OCI-LY7 (cell line): ENCODE data around the gene TMEM31.

Source experiments
- EZH2phosphoT487 ChIP-seq: fragments of 200-600 bp; sonication (generic); IDR thresholded peaks from 2 replicates; pipeline ENCODE4 v1.6.1; 2018; ENCODE audit warnings: low read depth, borderline replicate concordance, mild to moderate bottlenecking, mixed run types, antibody characterized with exemption, low read length, moderate library complexity, mixed read lengths
- TF ChIP-seq, protein P1 (sequence below): fragments of 200-600 bp; sonication (generic); conservative IDR thresholded peaks from 2 replicates; pipeline ENCODE4 v1.5.1; 2014; ENCODE audit warnings: mild to moderate bottlenecking, antibody characterized with exemption, low read length, moderate library complexity, mixed read lengths

DNA sequence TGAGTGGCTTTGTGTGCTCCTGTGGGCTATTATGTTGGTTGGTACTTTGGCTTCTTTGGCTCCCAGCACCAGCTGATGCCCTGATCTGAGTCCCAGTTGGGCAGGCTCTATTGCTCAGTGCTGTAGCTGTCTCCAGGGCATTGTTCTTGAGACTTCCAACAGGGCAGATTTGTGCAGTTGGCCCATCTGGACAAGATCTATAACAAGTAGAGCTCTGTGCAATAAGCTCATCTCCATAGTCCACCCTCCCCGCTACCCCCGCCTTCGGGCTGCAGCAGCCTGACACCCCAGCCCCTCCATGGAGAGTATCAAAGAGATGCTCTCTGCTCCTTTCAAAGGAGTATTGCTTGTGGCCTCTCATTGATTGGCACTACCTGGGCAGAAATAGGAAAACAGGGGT is 5.8 kb upstream of the TMEM31 start:
- TF ChIP-seq, protein P1, sequence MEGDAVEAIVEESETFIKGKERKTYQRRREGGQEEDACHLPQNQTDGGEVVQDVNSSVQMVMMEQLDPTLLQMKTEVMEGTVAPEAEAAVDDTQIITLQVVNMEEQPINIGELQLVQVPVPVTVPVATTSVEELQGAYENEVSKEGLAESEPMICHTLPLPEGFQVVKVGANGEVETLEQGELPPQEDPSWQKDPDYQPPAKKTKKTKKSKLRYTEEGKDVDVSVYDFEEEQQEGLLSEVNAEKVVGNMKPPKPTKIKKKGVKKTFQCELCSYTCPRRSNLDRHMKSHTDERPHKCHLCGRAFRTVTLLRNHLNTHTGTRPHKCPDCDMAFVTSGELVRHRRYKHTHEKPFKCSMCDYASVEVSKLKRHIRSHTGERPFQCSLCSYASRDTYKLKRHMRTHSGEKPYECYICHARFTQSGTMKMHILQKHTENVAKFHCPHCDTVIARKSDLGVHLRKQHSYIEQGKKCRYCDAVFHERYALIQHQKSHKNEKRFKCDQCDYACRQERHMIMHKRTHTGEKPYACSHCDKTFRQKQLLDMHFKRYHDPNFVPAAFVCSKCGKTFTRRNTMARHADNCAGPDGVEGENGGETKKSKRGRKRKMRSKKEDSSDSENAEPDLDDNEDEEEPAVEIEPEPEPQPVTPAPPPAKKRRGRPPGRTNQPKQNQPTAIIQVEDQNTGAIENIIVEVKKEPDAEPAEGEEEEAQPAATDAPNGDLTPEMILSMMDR: no peak
- TF ChIP-seq EZH2phosphoT487: no peak
